Retina (tissue), 1 donor: ENCODE results near the gene MED13L.

Experiments
- DNase-seq: peaks from one replicate; pipeline ENCODE4 v3.0.0-alpha.2; 2016

Gene MED13L

GRCh38 chr12:115957686-115958290 is 319.7 kb downstream of the MED13L start:
- DNase-seq = no peak

GRCh38 chr12:115956659-115957058 is 320.8 kb downstream of the MED13L start:
- no peak for DNase-seq

DNA sequence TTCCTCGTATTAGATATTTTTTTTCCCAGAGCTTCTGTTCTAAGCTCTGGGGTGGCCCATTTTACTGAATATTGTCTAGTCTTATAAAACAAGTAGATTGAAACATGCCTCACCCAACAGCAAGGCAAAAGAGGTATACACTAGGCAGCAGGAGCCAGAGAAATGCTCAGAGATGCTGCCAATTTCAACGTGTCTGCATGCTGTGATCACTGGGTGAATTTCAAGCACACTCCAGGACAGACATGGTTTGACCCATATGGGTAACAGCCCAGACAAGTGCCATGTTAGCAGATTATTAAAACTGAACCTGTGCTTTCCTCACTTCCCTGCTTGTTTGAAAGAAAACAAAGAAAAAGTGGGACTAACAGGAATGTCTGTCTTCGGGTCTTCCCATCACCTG is 321.3 kb downstream of the MED13L start:
- DNase-seq = no peak

- DNase-seq = no peak
These were observed 324.0 kb downstream of the MED13L start for GRCh38 chr12:115953450-115953849.

- no peak for DNase-seq
These were observed 324.5 kb downstream of the MED13L start for GRCh38 chr12:115953031-115953430.

- DNase-seq = no peak
These were observed 326.5 kb downstream of the MED13L start for GRCh38 chr12:115950959-115951358.

DNA sequence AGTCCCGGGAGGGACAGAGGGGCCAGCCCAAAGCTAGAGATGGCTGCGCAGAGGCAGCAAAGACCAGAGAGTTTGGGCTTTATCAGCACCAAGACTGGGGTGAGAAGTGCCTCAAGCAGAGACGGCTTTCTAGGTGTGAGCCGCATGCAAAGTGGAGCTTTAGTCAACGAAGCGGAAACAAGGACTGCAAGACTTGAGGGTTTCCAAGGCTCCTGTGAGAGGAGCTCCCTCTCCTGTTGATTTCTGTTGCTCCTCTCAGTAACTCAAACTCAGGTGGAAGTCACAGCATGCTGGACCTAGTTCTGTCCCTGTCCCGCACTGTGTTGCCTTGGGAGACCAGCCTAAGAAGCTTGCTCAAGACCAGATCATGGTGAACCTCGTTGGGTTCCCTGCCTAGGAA is 327.8 kb downstream of the MED13L start:
- DNase-seq = no peak

DNA sequence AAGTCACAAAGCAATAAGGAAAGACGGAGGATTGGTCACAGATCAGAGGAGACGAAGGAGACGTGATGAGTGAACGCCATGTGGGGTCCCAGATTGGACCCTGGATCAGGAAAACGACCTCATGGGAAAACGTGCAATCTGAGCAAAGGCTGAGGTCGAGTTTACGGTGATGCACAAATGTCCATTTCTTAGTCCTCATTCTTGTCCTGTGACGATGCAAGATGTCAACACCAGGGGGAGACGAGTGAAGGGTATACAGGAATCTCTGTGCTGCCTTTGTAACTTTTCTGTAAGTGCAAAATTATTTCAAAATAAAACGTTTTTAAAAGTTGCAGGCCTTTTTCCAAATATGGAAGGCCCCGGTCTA is 329.8 kb downstream of the MED13L start:
- no peak for DNase-seq

DNA sequence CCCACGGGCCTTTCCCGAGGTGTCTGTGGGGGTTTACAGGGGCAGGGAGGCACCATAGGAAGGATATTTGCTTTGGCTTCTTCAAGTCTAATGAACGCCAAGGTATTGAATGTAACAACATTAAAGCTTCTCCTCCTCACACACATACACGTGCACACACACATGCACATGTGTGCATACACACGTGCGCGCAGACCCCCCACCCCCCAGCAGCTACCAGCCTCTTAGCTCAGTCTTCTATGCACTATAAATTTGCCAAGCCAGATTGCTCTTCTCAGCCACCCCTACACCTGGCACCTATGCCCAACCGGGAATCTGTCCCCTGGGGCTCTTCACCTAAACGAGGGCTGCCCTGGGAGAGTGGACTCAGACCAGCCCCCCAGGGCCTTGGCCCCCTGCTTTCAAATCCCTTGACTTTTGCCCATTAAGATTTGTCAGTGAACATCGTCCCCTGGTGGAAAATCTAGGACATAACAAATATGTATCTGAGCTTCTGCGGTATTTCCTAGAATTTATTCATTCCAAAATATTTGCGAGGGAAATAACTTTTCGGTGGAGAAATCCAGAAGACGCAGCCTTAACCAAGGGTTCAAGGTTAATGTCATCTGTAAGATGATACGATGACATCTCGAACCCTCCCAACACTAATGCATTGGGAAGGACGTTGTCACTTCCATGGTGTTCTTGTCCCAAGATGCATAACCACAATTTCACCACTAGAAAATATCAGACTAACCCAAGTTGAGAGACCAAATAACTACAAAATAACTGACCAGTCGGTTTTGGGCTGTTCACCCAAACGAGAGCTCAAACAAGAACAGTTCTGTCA is 330.4 kb downstream of the MED13L start:
- DNase-seq = no peak

GRCh38 chr12:115946092-115946491 is 331.4 kb downstream of the MED13L start:
- no peak for DNase-seq

GRCh38 chr12:115945491-115945885 is 332.0 kb downstream of the MED13L start:
- DNase-seq = no peak

GRCh38 chr12:115944837-115945490 is 332.5 kb downstream of the MED13L start:
- no peak for DNase-seq

- no peak for DNase-seq
These were observed 333.1 kb downstream of the MED13L start for GRCh38 chr12:115944392-115944742.

DNA sequence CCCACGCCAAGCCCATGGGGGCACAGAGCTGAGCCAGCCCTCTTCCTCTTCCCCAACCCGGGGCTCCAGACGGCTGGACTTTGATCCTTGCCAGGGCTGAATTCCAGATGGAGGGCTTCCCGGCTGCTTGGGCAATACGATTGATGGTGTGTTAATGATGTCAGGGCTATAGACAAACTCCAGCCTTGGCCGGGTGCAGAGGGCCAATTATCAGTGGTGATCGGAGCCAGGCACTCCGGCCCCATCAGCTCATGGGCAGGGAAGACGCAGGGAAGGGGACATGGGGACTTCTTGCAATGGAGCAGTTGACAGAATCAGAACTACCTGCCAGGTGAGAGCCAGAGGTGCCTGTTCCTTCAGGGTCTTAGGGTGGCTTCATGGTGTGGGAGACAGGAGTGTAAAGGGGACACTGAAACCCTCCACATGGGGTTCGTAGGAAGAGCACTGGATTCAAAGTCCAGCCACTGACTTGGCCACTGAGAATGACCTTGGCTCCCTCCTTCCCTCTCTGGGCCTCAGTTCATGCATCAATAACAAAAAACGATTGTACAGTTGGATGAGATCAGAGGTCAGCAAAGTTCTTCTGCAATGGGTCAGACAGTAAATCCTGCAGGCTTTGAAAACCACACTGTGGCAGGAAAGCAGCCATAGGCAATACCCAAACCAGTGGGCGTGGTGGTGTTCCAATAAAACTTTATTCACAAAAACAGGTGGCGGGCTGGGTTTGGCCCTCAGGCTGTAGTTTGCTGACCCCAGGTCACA is 333.7 kb downstream of the MED13L start:
- no peak for DNase-seq

DNA sequence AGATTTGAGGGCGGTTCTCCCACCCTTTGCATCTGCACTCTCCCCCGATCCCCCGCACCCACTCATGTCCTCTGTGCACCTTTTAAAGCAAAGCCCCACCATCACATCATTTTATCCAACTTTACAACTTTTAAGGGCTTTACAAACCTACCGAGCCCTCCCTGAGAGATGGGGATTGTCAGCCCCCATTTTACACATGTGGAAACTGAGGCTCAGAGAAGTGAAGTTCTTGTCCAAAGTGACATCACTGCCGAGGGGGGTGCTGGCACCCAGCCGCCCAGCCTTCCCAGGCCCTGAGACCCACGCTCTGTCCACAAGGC is 334.2 kb downstream of the MED13L start:
- DNase-seq = no peak

DNA sequence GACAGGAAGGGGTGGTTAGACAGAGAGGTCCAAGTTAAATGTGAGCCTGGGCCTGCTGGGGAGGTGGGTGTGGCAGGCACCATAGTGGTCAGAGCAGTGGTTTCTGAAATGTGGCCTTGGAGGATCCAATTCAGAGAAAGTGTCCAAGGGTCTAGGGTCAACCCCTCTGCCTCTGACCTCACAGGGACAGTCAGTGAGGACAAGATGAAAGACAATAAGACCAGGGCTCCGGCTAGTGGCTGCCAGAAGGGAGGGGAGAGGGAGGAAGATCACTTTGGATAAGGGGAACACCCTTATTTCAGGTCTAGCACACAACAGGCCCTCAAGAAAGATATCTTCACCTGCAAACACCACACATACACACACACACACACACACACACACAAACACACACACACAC is 335.1 kb downstream of the MED13L start:
- DNase-seq = no peak

GRCh38 chr12:115941362-115941761 is 336.1 kb downstream of the MED13L start:
- no peak for DNase-seq

DNA sequence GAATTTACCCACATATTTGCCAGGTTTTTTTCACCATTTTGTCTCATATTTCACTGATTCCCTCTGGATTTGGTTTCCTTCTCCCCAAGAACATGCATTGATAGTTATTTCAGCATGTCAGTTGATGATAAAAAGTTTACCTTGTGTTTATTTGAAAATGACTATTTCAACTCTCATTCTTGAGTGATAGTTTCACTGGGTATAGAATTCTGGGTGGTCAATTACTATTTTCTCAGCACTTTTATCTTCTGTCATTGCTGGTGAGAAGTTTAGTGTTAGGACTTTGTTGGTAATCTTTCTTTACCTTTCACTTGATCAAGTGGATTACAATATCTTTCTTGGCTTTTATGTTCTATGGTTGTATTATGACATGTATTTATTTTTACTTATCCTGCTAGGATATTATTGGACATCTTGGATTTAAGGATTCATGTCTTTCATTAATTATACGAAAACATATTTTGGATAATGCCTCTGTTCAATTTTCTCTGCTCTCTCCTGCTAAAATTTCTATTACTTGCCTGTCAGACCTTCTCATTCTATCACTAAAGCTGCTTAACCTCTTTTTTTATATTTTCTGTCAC is 338.6 kb downstream of the MED13L start:
- no peak for DNase-seq

DNA sequence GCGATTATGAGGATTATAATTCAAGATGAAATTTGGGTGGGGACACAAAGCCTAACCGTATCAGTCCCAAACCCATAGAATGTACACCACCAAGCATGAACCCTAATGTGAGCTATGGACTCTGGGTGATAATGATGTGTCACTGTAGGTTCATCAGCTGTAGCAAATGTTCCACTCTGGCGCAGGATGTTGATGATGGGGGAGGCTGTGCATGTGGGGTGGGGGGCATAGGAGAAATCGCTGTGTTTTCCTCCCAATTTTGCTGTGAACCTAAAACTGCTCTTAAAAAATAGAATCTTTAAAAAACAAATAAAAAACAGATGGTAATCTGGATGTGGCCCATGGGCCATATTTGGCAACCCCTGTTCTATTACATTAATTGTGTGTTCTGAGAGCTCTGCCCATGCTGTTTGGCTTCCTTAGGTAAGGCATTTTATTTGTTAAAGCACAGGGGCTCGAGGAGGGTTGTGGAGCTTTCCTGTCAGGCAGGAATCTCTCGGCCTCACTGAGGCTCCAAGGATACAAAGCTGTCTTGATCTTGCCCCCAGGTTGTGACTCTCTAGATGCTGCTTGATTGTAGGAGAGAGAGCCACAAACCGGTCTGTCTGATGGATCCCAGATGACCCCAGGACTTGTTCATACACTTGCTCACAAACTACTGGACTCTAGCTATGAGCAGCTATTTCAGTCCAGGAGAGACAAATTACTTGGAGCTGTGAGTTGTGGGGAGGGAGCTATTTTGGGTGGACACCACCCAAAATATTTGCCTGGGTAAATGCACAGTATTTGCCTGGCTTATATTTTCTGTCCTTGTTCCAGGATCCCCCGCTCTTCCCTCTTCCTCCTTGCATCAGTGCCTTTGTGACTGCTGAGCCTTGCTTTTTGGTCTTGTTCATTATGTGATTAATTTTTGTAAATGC is 340.2 kb downstream of the MED13L start:
- no peak for DNase-seq

GRCh38 chr12:115934877-115935276 is 342.6 kb downstream of the MED13L start:
- DNase-seq = no peak

GRCh38 chr12:115934046-115934445 is 343.4 kb downstream of the MED13L start:
- DNase-seq = no peak

DNA sequence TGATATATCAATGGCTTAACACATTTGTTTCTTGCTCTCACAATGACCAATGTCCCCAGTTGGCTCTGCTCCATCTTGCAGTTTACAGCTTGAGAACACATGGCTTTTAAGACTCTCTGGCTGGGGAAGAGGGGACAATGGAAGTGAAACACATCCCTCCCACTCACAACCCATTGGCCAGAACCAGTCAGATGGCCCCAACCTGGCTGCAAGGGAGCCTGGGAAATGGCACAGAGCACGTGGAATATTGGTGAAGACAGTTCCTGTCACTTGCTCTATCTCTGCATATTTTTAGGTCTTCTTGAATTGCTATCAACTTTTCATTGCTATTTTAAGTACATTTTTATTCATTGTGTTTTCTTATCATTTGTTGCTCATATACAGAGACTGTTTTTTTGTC is 345.4 kb downstream of the MED13L start:
- DNase-seq = no peak
